GM18517 (cell line): Measurements from ENCODE around the gene RNU1-1.
A peak's percentile ranks its signal among the peaks of the same experiment; 100 is the strongest.
"Not testable (repeated sequence)": the region's sequence is repeated elsewhere in the genome, so short reads cannot be mapped to it uniquely, and the experiment has no call there.

Experiments used
- ATAC-seq: cut with Tn5 transposase; IDR thresholded peaks from one replicate; pipeline ENCODE4 v1.9.1; 2021; ENCODE audit warnings: mild to moderate bottlenecking, moderate library complexity; ENCODE audit not compliant: unreplicated experiment

The RNU1-1 gene

DNA sequence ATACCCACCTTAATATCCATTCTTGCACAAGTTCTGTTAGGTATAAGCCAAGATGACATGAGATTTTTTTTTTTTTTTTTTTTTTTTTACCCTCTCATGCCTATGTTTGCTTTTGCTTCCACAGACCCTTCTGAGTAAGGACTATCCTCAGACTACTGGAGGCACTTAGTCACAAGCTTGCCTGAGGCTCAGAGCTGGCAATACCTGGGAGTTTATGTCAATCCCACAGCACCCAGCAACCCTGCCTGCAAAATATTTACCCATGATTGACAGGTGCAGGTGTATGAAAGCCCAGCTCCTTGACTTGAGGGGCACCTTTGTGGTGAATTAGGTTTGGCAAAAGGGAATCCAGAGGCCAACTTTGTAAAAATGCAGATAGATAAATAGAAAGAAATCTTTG lies 11.7 kb upstream of the RNU1-1 start:
- not testable (repeated sequence) for ATAC-seq

DNA sequence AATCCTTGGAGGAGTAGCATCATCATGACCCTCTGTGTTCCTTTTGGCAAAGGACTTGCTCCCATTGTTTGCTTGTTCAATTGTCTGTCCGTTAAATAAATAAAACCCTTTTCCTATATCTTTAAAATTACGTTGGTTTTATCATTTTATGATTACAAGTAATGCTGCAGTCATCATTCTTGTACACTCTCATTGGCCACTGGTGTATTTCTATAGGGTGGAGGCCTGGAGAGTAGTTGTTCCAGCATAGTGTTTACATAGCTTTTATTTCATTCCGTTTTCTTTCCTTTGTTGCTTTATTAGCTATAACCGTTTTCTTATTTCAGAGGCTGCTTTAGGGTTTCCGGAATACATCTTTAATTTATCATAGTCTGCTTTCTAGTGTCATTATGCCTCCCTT lies 7.6 kb upstream of the RNU1-1 start:
- ATAC-seq = not testable (repeated sequence)

GRCh38 chr1:16521288-16521583 lies 7.2 kb upstream of the RNU1-1 start:
- ATAC-seq = no peak

DNA sequence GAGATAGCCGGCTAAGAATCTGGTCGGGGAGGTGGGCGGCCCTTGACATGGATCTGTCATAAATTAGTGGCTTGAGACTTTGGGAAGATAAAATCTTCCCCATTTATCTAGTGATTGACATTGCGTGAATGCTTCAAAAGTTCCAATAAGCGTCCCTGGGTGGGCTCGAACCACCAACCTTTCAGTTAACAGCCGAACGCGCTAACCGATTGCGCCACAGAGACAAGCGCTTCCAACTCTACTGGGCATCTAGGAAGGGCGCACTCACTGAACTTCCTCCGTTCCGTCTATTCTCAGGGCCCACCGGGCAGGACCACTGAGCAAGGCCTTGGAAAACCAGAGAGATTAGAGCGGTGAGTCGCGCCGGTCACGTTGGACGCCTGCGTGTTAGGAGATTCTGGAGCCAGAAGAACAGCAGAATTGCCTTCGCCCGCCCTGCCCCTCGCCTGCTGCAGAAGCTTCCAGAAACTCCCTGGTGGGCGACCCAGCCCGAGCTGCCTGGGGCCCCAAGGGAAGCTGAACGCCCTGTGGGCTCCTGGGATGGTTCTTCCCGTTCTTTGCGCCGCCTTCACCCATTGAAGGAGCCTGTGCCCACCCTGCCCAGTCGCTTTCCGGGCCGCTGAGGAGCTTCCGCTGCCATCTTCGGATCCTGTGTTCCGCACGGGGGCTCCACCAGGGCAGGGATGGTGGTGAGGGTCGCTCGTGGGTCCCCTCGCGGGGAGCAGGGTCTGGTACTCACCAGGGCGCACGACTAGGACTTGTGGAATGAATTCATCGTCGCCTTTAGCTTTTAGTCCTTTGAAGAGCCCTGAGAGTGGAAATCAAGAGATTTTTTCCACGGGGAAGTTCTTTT lies 6.6 kb upstream of the RNU1-1 start:
- ATAC-seq = not testable (repeated sequence)

- not testable (repeated sequence) for ATAC-seq
Observed at GRCh38 chr1:16519255-16519951, 5.3 kb upstream of the RNU1-1 start.

DNA sequence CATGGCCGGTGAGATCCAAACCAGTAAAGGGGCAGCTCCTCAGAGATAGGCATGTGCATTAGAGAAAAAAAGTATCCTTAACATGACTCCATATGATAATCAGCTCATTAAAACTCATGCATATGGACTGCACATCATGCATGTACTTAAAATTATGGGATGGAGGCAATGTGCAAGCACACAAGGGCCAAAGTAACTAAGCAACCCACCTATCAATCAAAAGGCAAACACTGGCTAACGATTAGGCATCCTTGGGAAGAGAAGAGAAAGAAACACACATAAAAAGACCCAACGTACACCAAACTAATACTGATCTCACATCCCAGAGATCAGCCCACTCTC lies 4.8 kb upstream of the RNU1-1 start:
- ATAC-seq = not testable (repeated sequence)

DNA sequence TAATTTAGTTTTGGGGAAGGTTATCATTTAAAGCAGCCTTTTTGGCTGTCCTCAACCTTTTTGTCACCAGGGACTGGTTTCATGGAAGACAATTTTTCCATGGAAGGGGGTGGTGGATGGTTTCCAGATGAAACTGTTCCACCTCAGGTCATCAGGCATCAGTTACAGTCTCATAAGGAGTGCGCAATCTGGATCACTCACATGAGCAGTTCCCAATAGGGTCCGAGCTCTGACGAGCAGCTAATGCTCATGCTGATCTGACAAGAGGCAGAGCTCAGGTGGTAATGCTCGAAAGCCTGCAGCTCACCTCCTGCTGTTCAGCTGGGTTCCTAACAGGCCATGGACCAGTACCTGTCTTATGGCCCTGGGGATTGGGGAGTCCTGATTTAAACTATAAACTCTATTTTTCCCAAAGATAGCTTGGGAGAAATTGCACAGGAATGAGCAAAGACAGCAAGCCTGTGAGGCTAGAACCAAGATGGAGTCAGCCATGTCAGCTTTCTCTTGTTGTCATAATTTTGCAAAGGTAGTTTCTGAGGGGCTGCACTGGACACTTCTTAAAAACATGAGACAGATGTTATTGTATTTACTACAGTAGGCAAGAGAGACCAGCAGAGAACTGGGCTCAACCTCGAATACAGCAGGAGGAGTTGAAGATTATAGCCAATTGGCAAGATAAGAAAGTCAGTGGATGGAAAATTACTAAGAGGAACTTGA lies 2.8 kb upstream of the RNU1-1 start:
- not testable (repeated sequence) for ATAC-seq

- ATAC-seq = peak; percentile 96
Observed at GRCh38 chr1:16513412-16514106, 526 bp downstream of the RNU1-1 start.

GRCh38 chr1:16512624-16513411 lies 1.3 kb downstream of the RNU1-1 start:
- not testable (repeated sequence) for ATAC-seq

DNA sequence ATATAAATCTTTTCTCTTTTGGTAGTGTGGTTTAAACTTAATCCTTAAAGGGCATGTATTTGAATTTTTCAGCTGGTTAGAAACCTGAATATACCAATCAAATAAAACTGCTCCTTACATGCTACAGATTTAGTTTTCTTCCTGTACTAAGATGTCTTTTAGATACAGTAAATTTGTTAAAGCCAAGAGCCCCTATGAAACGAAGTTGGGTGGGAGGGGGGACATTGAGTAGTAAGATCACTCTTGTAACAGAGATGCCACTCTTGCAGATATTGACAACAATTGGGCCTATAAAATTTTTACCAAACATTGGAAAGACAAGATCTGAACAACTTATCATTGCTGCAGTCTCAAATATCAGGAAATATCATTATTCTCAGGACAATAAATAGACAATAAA lies 2.2 kb downstream of the RNU1-1 start:
- not testable (repeated sequence) for ATAC-seq

DNA sequence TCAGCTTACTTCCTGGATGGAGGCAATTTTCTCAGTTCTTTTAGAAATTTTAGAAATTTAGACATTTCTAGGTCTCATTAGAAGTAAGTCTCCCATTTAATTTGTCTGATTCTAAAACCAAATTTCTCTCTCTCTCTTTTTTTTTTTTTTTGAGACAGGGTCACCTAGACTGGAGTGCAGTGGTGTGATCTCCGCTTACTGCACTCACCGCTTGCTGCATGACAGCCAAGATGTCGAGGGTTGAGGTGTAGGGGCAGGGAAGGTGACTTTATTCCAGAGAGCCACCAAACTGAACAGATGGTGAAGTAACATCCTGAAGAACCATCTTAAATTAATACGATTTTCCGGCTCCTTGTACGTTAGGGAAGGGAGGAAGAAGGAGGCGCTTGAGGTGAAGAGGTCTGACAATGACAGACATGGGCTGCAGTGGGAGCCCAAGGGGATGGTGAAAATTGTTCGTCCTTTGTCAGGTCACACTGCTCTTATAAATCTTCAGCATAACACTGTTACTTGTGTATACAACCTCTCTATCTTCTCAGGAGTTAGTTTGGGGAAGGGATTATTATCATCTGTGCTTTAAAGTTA lies 5.1 kb downstream of the RNU1-1 start:
- ATAC-seq = not testable (repeated sequence)

- not testable (repeated sequence) for ATAC-seq
Observed at GRCh38 chr1:16506364-16507136, 7.5 kb downstream of the RNU1-1 start.

DNA sequence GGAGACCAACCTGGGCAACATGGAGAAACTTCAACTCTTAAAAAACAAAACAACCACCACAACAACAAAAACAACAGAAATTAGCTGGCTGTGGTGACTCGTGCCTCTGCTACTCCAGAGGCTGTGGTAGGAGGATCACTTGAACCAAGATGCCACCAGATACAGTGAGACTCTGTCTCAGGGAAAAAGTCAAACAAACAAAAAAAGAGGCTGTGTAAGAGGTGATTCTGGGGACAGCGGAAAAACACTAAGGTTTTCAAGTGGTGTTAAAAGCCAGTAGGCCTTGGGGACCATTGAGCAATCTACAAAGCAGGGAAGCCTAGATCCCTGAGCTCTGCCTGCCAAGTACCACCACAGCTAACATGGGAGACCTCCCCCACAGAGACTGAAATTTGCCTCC lies 8.2 kb downstream of the RNU1-1 start:
- not testable (repeated sequence) for ATAC-seq

- no peak for ATAC-seq
Observed at GRCh38 chr1:16503494-16503893, 10.6 kb downstream of the RNU1-1 start.

GRCh38 chr1:16501446-16501845 lies 12.6 kb downstream of the RNU1-1 start:
- ATAC-seq = not testable (repeated sequence)

GRCh38 chr1:16500975-16501374 lies 13.1 kb downstream of the RNU1-1 start:
- not testable (repeated sequence) for ATAC-seq

- ATAC-seq = not testable (repeated sequence)
Observed at GRCh38 chr1:16500466-16500865, 13.6 kb downstream of the RNU1-1 start.

- peak; percentile 77 for ATAC-seq
Observed at GRCh38 chr1:16498573-16499413, 15.3 kb downstream of the RNU1-1 start.
